Progenitor cell of endocrine pancreas (in vitro differentiated cells): Measurements from ENCODE around the gene PGLYRP1. TPM values are rescaled to one million over a fixed set of nuclear protein-coding genes. Genes with fewer than 3 reads are reported as not detected.

Experiments
- DNase-seq: peaks from one replicate; pipeline ENCODE4 v3.0.0; 2021; ENCODE audit warnings: low spot score; ENCODE audit not compliant: unreplicated experiment
- H3K27ac Mint-ChIP-seq: 2 replicates; pipeline ENCODE4 v1.8.0; 2021; ENCODE audit warnings: mild to moderate bottlenecking, moderate library complexity, mixed read lengths
- H3K27me3 Mint-ChIP-seq: 2 replicates; pipeline ENCODE4 v1.8.0; 2021; ENCODE audit warnings: mixed read lengths
- H3K36me3 Mint-ChIP-seq: 2 replicates; pipeline ENCODE4 v1.8.0; 2022; ENCODE audit warnings: mixed read lengths; ENCODE audit not compliant: insufficient read depth
- H3K4me1 Mint-ChIP-seq: 2 replicates; pipeline ENCODE4 v1.8.0; 2021; ENCODE audit warnings: low read depth, mixed read lengths
- H3K4me3 Mint-ChIP-seq: 2 replicates; pipeline ENCODE4 v1.8.0; 2021; ENCODE audit warnings: low read depth, mild to moderate bottlenecking, moderate library complexity, mixed read lengths
- H3K9me3 Mint-ChIP-seq: 2 replicates; pipeline ENCODE4 v1.8.0; 2021; ENCODE audit warnings: low read depth, mixed read lengths
- CTCF ChIP-seq: fragments of 200-600 bp; sonication (generic); IDR thresholded peaks from one replicate; pipeline ENCODE4 v1.5.0; 2021; ENCODE audit warnings: antibody characterized with exemption, mild to moderate bottlenecking; ENCODE audit not compliant: unreplicated experiment
- total RNA-seq: library from RNA; stranded (reverse); gene quantifications from 2 replicates; pipeline ENCODE4 v1.2.1, GENCODE V29; 2021

PGLYRP1 gene
- total RNA-seq, 1 donor from 2014 or later: not detected

- DNase-seq: no peak
- Mint-ChIP-seq H3K27me3 (peaks cover 44% of the 10 kb centered on the region), H3K9me3 (no peaks in the 10 kb centered on the region), H3K27ac (no peak overlapping the region), H3K4me1 (no peaks in the 10 kb centered on the region), H3K4me3 (no peak overlapping the region), H3K36me3 (no peaks in the 10 kb centered on the region)
- TF ChIP-seq CTCF: no peak
These were observed 41.5 kb downstream of the PGLYRP1 start for GRCh38 chr19:45981350-45981749.

GRCh38 chr19:45978156-45978555 lies 44.7 kb downstream of the PGLYRP1 start:
- no peak overlapping the region for H3K4me3 Mint-ChIP-seq
- H3K27ac Mint-ChIP-seq: no peak overlapping the region
- no peak for DNase-seq
- H3K27me3 Mint-ChIP-seq: peaks cover 61% of the 10 kb centered on the region
- H3K9me3 Mint-ChIP-seq: no peaks in the 10 kb centered on the region
- H3K4me1 Mint-ChIP-seq: no peaks in the 10 kb centered on the region
- no peak for TF ChIP-seq CTCF
- H3K36me3 Mint-ChIP-seq: no peaks in the 10 kb centered on the region

- no peak overlapping the region for H3K4me3 Mint-ChIP-seq
- H3K9me3 Mint-ChIP-seq: no peaks in the 10 kb centered on the region
- H3K27me3 Mint-ChIP-seq: peaks cover 64% of the 10 kb centered on the region
- no peaks in the 10 kb centered on the region for H3K36me3 Mint-ChIP-seq
- no peak for TF ChIP-seq CTCF
- H3K4me1 Mint-ChIP-seq: peaks cover 3% of the 10 kb centered on the region
- H3K27ac Mint-ChIP-seq: no peak overlapping the region
- no peak for DNase-seq
These were observed 46.7 kb downstream of the PGLYRP1 start for GRCh38 chr19:45976178-45976577.

GRCh38 chr19:45975306-45976070 lies 47.4 kb downstream of the PGLYRP1 start:
- TF ChIP-seq CTCF: no peak
- H3K27ac Mint-ChIP-seq: no peak overlapping the region
- no peaks in the 10 kb centered on the region for H3K36me3 Mint-ChIP-seq
- no peak overlapping the region for H3K4me3 Mint-ChIP-seq
- H3K4me1 Mint-ChIP-seq: peaks cover 3% of the 10 kb centered on the region
- H3K9me3 Mint-ChIP-seq: no peaks in the 10 kb centered on the region
- no peak for DNase-seq
- peaks cover 67% of the 10 kb centered on the region for H3K27me3 Mint-ChIP-seq

GRCh38 chr19:45973553-45974338 lies 49.1 kb downstream of the PGLYRP1 start, which contains the start of gene NOVA2:
Gene NOVA2, minus strand, starts transcription at chr19:45973865. Its CDS starts 514 bp downstream, at chr19:45973351.
- H3K36me3 Mint-ChIP-seq: no peaks in the 10 kb centered on the region
- peaks cover 80% of the 10 kb centered on the region for H3K27me3 Mint-ChIP-seq
- H3K4me1 Mint-ChIP-seq: peaks cover 3% of the 10 kb centered on the region
- no peak for TF ChIP-seq CTCF
- DNase-seq: peak; percentile 41
- H3K9me3 Mint-ChIP-seq: no peaks in the 10 kb centered on the region
- H3K4me3 Mint-ChIP-seq: peak within 1 kb of the TSS; percentile 58
- peak within 1 kb of the TSS; percentile 65 for H3K27ac Mint-ChIP-seq
